Neural cell (in vitro differentiated cells): ENCODE results near the gene MRPL4. TPM values are rescaled to one million over a fixed set of nuclear protein-coding genes. Genes with fewer than 3 reads are reported as not detected.

ENCODE experiments used
- H2AFZ ChIP-seq: fragments of 200-600, 300-800 bp; sonication (generic), shearing (Covaris generic); 2 replicates; pipeline ENCODE4 v1.6.0; 2014; ENCODE audit warnings: low read depth, mild to moderate bottlenecking, antibody characterized with exemption, low read length, moderate library complexity
- H3F3A ChIP-seq: fragments of 200-600 bp; shearing (Covaris generic); 2 replicates; pipeline ENCODE4 v1.6.1; 2016; ENCODE audit warnings: mild to moderate bottlenecking, moderate library complexity, mixed read lengths, antibody characterized with exemption, low read length; ENCODE audit not compliant: insufficient read depth, poor library complexity, severe bottlenecking
- H3K27ac ChIP-seq: fragments of 200-600, 300-800 bp; sonication (generic), shearing (Covaris generic); 2 replicates; pipeline ENCODE4 v1.5.1; 2014; ENCODE audit warnings: mild to moderate bottlenecking, low read length, moderate library complexity
- H3K27me3 ChIP-seq: fragments of 300-800, 200-600 bp; sonication (generic), shearing (Covaris generic); 2 replicates; pipeline ENCODE4 v1.6.0; 2014; ENCODE audit warnings: mild to moderate bottlenecking, low read depth, low read length, moderate library complexity; ENCODE audit not compliant: insufficient read depth
- H3K36me3 ChIP-seq: fragments of 300-800, 200-600 bp; sonication (generic), shearing (Covaris generic); 2 replicates; pipeline ENCODE4 v1.5.1; 2014; ENCODE audit warnings: mild to moderate bottlenecking, antibody characterized with exemption, low read length, moderate library complexity; ENCODE audit not compliant: insufficient read depth
- H3K4me2 ChIP-seq: fragments of 300-800, 200-600 bp; sonication (generic), shearing (Covaris generic); 2 replicates; pipeline ENCODE4 v1.6.0; 2014; ENCODE audit warnings: mild to moderate bottlenecking, low read length
- H3K4me3 ChIP-seq: fragments of 300-800, 200-600 bp; sonication (generic), shearing (Covaris generic); 2 replicates; pipeline ENCODE4 v1.5.1; 2014; ENCODE audit warnings: mild to moderate bottlenecking, low read length, moderate library complexity
- H3K79me2 ChIP-seq: fragments of 200-600 bp; shearing (Covaris generic); replicated peaks from 2 replicates; pipeline ENCODE4 v1.6.0; 2014; ENCODE audit warnings: mild to moderate bottlenecking, low read length, moderate library complexity; ENCODE audit not compliant: insufficient read depth
- H3K9ac ChIP-seq: fragments of 300-800, 200-600 bp; sonication (generic), shearing (Covaris generic); 2 replicates; pipeline ENCODE4 v1.6.1; 2016; ENCODE audit warnings: mild to moderate bottlenecking, low read length, mixed read lengths
- H3K9me2 ChIP-seq: fragments of 200-600 bp; shearing (Covaris generic); 2 replicates; pipeline ENCODE4 v1.6.1; 2016; ENCODE audit warnings: mild to moderate bottlenecking, low read length, mixed read lengths; ENCODE audit not compliant: insufficient read depth
- H3K9me3 ChIP-seq: fragments of 200-600, 300-800 bp; sonication (generic), shearing (Covaris generic); 2 replicates; pipeline ENCODE4 v1.6.1; 2016; ENCODE audit warnings: mild to moderate bottlenecking, mixed run types, low read length, moderate library complexity, mixed read lengths
- H4K20me1 ChIP-seq: fragments of 200-600 bp; shearing (Covaris generic); 2 replicates; pipeline ENCODE4 v1.6.1; 2016; ENCODE audit warnings: mild to moderate bottlenecking, mixed run types; ENCODE audit not compliant: insufficient read depth
- EP300 ChIP-seq: fragments of 450-650 bp; conservative IDR thresholded peaks from 2 replicates; pipeline ENCODE4 v1.6.1; 2014; ENCODE audit warnings: antibody characterized with exemption, mild to moderate bottlenecking, moderate library complexity; ENCODE audit not compliant: poor library complexity, severe bottlenecking
- EZH2 ChIP-seq: fragments of 200-600, 300-800 bp; shearing (Covaris generic), sonication (generic); IDR thresholded peaks from 2 replicates; pipeline ENCODE4 v1.6.1; 2014; ENCODE audit warnings: antibody characterized with exemption, low read length, borderline replicate concordance, mild to moderate bottlenecking; ENCODE audit not compliant: insufficient read depth, poor library complexity, severe bottlenecking
- MXI1 ChIP-seq: fragments of 450-650 bp; conservative IDR thresholded peaks from 2 replicates; pipeline ENCODE4 v1.6.1; 2014; ENCODE audit warnings: antibody characterized with exemption, mild to moderate bottlenecking; ENCODE audit not compliant: poor library complexity, severe bottlenecking
- POLR2AphosphoS5 ChIP-seq: IDR thresholded peaks from 2 replicates; pipeline ENCODE4 v1.6.1; 2012
- RAD21 ChIP-seq: fragments of 450-650 bp; conservative IDR thresholded peaks from 2 replicates; pipeline ENCODE4 v1.6.1; 2014; ENCODE audit warnings: antibody characterized with exemption, mild to moderate bottlenecking, moderate library complexity
- REST ChIP-seq: IDR thresholded peaks from 2 replicates; pipeline ENCODE4 v1.6.1; 2012; ENCODE audit warnings: borderline replicate concordance
- SMC3 ChIP-seq: fragments of 450-650 bp; conservative IDR thresholded peaks from 2 replicates; pipeline ENCODE4 v1.6.1; 2014; ENCODE audit warnings: antibody characterized with exemption, mild to moderate bottlenecking, moderate library complexity; ENCODE audit not compliant: poor library complexity
- TAF1 ChIP-seq: IDR thresholded peaks from 2 replicates; pipeline ENCODE4 v1.6.1; 2012; ENCODE audit warnings: low read depth
- polyA plus RNA-seq: library from polyadenylated mRNA; depleted of rRNA; stranded (reverse); fragments of >200 nt; gene quantifications from 2 replicates; pipeline ENCODE4 v1.2.3, GENCODE V29; 2014
- TF ChIP-seq, protein P1 (sequence below): fragments of 450-650 bp; IDR thresholded peaks from 2 replicates; pipeline ENCODE4 v1.5.1; 2014; ENCODE audit warnings: antibody characterized with exemption, mild to moderate bottlenecking, moderate library complexity; ENCODE audit not compliant: poor library complexity, severe bottlenecking

Gene MRPL4
- polyA plus RNA-seq, 1 donor from 2014 or later = 27.2 TPM

- Histone ChIP-seq H3K9me3 (no peaks in the 10 kb centered on the region), H3K36me3 (no peaks in the 10 kb centered on the region), H4K20me1 (no peaks in the 10 kb centered on the region), H3K27me3 (no peaks in the 10 kb centered on the region), H3K27ac (no peak overlapping the region), H3K4me2 (no peak overlapping the region), H3K9me2 (no peaks in the 10 kb centered on the region), H3K4me3 (no peak overlapping the region), H3K79me2 (no peaks in the 10 kb centered on the region), H2AFZ (no peak overlapping the region), H3K9ac (no peak overlapping the region), H3F3A (no peaks in the 10 kb centered on the region)
- TF ChIP-seq EP300 (no peak), TAF1 (no peak), SMC3 (no peak), MXI1 (no peak), RAD21 (no peak), POLR2AphosphoS5 (no peak), EZH2 (no peak)
- TF ChIP-seq, protein P1, sequence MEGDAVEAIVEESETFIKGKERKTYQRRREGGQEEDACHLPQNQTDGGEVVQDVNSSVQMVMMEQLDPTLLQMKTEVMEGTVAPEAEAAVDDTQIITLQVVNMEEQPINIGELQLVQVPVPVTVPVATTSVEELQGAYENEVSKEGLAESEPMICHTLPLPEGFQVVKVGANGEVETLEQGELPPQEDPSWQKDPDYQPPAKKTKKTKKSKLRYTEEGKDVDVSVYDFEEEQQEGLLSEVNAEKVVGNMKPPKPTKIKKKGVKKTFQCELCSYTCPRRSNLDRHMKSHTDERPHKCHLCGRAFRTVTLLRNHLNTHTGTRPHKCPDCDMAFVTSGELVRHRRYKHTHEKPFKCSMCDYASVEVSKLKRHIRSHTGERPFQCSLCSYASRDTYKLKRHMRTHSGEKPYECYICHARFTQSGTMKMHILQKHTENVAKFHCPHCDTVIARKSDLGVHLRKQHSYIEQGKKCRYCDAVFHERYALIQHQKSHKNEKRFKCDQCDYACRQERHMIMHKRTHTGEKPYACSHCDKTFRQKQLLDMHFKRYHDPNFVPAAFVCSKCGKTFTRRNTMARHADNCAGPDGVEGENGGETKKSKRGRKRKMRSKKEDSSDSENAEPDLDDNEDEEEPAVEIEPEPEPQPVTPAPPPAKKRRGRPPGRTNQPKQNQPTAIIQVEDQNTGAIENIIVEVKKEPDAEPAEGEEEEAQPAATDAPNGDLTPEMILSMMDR = no peak
Observed at GRCh38 chr19:10220695-10221094, 31.3 kb upstream of the MRPL4 start.

DNA sequence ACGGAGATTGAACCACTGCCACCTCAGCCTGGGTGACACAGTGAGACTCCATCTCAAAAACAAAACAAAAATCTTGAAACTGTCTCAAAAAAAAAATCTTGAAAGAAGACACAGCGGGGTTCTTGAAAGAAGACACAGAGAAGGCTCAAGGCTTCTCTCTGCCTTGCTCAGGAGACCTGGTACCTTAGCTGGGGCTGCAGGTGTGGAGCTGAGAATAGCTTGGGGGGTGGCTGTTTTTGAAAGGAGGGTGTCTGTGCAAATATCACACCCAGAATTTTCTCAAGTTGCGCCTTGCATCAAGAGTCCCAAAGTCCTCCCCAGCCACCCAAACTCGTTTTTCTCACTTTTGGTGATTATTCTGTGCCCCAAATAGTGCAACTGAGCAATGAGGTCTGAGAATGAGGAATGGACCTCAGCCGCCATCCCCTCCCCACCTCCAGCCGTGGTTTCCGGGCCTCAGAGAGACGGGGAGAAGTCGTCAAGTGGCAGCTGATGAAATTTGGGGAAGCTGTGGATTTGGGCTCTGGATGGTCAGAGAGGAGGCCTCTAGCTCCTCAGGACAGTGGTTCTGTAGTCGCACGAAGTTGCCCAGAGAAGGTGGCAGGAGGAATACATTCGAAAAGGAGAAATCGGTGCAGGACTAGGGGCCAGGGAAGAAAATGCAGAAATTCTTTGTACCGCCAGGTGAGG lies 29.7 kb upstream of the MRPL4 start:
- Histone ChIP-seq H3K79me2 (no peaks in the 10 kb centered on the region), H3K9me2 (no peaks in the 10 kb centered on the region), H3K36me3 (no peaks in the 10 kb centered on the region), H3K9ac (no peak overlapping the region), H4K20me1 (no peaks in the 10 kb centered on the region), H3K27me3 (no peaks in the 10 kb centered on the region), H3K4me2 (no peak overlapping the region), H3K27ac (no peak overlapping the region), H3K9me3 (no peaks in the 10 kb centered on the region), H3F3A (no peaks in the 10 kb centered on the region), H3K4me3 (no peak overlapping the region), H2AFZ (no peak overlapping the region)
- TF ChIP-seq EP300 = no peak
- no peak for TF ChIP-seq TAF1
- TF ChIP-seq EZH2 = no peak
- TF ChIP-seq RAD21 = no peak
- no peak for TF ChIP-seq MXI1
- no peak for TF ChIP-seq SMC3
- TF ChIP-seq, protein P1 = no peak
- no peak for TF ChIP-seq REST
- TF ChIP-seq POLR2AphosphoS5 = no peak
